IPS-18c (cell line): ENCODE measurements around the gene GABRP.

Source experiments
- H3K4me3 ChIP-seq: 2 replicates; pipeline ENCODE4 v1.7.0; 2013; ENCODE audit warnings: low read depth, mild to moderate bottlenecking, low read length, moderate library complexity; ENCODE audit not compliant: insufficient read depth
- H3K9me3 ChIP-seq: one replicate; pipeline ENCODE4 v1.6.1; 2013; ENCODE audit warnings: mild to moderate bottlenecking, low read length, moderate library complexity; ENCODE audit not compliant: control insufficient read depth, insufficient read depth

The GABRP gene, protein sequence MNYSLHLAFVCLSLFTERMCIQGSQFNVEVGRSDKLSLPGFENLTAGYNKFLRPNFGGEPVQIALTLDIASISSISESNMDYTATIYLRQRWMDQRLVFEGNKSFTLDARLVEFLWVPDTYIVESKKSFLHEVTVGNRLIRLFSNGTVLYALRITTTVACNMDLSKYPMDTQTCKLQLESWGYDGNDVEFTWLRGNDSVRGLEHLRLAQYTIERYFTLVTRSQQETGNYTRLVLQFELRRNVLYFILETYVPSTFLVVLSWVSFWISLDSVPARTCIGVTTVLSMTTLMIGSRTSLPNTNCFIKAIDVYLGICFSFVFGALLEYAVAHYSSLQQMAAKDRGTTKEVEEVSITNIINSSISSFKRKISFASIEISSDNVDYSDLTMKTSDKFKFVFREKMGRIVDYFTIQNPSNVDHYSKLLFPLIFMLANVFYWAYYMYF

DNA sequence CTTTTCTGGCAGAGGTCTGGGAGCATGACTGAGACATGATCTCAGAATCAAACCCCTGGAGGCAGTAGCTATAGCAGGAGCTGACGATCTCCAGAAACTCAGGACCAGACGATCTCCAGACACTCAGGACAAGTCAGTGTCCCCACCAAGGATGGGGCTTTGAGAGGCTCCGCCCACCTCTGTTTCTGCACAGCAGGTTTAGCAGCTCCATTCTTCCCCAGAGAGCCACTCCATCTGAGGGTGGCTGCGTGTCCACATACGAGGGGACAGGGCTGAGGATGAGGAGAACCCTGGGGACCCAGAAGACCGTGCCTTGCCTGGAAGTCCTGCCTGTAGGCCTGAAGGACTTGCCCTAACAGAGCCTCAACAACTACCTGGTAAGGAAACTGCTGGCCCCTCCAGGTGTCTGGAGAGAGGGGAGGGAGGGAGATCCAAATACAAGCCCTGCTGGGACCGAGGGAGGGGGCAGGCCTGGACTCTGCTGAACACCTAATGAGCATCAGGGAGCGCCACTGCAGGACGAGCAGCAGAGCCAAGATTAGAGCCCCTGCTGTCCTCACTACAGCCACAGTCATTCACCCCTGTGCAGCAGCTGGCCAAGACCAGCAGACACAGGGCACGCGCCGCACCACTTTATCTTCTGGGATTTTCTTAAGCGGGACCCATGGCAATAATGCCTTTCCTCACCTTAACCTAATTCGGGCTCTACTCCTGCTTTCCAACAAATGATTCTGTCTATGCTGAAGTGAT, at the start of gene GABRP:
Gene GABRP (plus strand): TSS at position 228 of the 750 bp plus-strand sequence. CDS start 4,891 bp downstream, outside the sequence.
- H3K9me3 ChIP-seq, result no peaks in the 10 kb centered on the region
- no peak within 1 kb of the TSS for H3K4me3 ChIP-seq

DNA sequence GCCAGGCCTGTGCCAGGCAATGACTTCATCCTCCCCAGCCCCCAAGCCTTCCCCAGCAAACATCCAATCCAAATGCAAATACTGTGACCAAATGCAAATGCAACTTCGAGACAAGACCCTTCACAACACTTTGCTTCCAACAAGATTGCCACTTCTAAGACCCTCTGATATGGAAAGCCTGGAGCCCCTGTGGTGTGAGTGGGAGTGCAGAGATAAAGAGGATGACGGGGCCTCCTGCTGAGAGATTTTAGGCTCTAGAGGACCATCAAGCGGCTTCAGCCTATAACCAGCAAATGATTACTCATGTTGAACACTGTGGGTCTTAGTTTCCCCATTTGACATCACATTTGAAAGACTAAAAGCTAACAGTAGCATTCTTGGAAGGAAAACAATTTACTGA, 46.6 kb upstream of the GABRP start:
- no peaks in the 10 kb centered on the region for H3K9me3 ChIP-seq

DNA sequence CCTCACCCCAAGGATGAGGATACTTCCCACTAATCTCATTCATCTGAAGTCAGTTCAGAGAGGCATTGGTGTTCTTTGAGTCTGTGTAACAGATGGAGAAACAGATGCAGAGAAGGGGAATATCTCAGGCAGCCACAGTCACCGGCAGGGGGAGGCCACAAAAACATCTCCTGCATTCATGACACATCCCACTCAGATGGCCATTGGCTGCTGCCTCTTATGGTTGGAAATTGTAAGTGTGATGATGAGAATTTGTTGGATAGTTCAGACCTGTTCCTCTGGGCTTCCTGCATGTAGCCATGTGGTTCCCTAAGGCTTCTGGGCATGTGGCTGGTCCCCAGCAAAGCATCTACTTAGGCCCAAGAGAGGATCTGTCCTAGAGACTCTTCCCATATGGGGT, 45.9 kb upstream of the GABRP start:
- H3K9me3 ChIP-seq, result no peaks in the 10 kb centered on the region
- H3K4me3 ChIP-seq, result no peak overlapping the region

More for the DNA sequence above, 46.6 kb upstream of the GABRP start:
- H3K4me3 ChIP-seq, result no peak overlapping the region

DNA sequence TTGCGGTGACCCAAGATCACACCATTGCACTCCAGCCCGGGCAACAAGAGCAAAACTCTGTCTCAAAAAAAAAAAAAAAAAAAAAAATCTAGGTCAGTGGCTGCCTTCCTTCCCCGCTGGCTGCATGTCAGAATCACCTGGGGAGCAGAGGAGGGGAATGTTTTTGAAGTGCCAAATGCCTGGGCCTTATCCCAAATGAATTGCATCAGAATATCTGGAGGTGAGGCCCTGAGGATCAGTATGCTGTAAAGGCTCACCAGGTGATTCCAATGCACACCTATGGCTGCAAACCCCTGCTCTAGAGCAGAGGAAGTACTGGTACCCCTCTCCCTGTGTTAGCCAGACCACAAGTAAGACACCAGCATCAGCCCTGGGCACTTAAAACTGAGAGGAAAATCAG, 44.7 kb upstream of the GABRP start:
- Histone ChIP-seq H3K4me3 (no peak overlapping the region), H3K9me3 (no peaks in the 10 kb centered on the region)

DNA sequence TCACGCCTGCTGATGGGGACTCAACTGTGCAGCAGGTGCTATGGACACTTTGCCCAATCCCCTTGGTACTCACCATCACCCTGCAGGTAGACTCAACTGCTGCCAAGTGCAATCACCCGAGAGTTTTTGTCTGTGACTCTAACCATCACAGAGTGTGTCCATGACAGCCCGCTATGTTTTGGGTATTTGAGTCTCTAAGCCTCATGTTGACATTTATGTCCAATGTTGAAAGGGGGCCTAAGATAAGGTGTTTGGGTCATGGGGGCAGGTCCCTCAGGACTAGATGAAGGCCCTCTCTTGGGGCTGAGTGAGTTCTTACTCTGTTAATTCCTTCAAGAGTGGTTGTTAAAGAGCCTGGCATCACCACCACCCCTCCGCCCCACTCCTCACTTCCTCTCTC, 44.1 kb upstream of the GABRP start:
- Histone ChIP-seq H3K4me3 (no peak overlapping the region), H3K9me3 (no peaks in the 10 kb centered on the region)

DNA sequence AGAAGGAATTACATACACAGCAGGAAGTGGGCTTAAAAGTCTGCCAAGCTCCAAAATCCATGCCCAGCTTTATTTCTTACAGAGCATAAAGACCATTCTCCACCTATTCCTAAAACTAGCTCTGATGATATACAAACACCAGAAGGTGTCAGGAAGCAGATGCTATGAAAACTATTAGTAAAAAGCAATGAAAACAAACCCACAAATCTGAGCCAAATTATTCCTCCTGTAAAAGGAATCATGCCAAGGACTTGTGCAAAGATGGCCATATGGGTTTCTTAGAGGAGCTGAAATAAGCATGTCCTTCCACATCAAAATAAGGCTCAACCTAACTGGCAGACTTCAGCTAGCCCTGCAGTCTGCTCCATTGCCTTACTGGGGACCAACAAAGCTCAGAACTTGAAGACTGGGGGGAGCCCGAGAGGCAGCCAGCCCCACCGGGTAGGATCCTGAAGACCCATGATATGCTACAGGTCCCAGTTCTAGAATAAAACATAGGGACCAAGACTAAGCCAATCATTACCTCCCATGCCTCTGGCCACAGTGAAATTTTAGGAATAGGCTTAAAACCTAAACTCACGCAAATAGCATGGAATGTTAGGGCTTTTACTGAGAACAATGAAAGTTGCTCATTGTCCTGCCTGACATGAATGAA, 42.8 kb upstream of the GABRP start:
- no peak overlapping the region for H3K4me3 ChIP-seq
- no peaks in the 10 kb centered on the region for H3K9me3 ChIP-seq

DNA sequence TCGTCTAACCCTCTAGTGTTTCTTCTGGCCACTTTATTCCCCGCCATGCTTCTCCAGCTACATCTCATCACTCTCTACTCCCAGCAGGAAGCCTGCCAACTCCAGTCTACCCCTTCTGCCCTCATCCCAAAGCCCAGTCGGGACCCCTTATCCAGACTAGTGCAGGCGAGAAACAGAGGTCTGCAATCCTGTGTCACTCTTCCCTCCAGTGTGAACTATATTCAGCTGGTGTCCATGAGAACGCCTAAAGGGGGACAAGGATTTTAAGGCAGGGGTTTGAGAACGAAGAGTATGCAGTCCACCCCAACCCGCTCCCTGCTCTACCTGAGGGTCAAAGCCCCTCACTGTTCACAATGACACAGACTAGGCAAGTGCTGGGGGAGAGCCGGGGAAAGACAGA, 41.7 kb upstream of the GABRP start:
- Histone ChIP-seq H3K9me3 (no peaks in the 10 kb centered on the region), H3K4me3 (no peak overlapping the region)

DNA sequence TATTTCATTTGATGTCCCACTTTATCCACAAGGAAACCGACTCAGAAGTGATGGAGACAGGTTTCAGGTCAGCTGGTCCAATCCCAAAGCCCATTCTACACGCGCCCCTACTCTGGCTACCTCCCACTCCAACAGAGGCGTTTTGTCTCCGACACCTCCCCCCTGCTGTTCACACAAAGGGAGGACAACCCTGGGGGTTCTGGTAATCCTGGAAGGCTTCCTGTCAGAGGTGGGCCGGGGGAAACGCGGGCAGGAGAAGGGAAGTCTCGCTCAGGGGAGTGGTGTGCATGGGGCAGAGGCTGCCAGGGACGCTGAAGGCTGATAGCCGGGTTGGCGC, 39.7 kb upstream of the GABRP start:
- H3K4me3 ChIP-seq, result peak overlapping the region; percentile 40; the same call in 1 of the 2 replicates
- H3K9me3 ChIP-seq, result no peaks in the 10 kb centered on the region

DNA sequence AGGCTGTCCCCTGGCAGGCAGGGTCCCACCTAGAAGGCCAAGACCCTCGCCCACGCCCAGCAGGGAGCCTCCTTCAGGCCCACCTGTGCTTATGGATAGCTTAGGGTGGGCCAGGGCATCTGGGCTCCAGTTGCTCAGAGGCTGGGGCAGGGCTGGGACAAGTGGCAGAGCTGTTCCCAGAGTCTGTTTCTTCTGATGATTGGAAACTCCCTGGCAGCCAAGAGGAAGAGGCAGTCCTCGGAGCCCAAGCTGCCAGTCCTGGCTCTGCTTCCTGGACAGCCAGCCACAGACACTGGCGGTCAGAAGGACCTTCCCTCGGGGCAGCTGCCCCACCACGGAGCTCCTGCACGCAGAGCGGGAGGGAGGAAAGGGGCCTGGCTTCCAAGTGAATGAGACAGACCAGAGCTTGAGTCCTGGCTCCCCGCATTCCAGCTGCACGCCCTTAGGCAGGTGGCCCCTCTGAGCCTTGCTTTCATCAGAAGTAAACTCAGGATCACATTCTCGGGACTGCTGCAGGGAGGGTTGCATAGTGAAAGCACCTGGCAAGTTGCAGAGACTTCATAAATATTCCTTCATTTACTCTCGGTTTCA, 37.9 kb upstream of the GABRP start:
- no peak overlapping the region for H3K4me3 ChIP-seq
- no peaks in the 10 kb centered on the region for H3K9me3 ChIP-seq

DNA sequence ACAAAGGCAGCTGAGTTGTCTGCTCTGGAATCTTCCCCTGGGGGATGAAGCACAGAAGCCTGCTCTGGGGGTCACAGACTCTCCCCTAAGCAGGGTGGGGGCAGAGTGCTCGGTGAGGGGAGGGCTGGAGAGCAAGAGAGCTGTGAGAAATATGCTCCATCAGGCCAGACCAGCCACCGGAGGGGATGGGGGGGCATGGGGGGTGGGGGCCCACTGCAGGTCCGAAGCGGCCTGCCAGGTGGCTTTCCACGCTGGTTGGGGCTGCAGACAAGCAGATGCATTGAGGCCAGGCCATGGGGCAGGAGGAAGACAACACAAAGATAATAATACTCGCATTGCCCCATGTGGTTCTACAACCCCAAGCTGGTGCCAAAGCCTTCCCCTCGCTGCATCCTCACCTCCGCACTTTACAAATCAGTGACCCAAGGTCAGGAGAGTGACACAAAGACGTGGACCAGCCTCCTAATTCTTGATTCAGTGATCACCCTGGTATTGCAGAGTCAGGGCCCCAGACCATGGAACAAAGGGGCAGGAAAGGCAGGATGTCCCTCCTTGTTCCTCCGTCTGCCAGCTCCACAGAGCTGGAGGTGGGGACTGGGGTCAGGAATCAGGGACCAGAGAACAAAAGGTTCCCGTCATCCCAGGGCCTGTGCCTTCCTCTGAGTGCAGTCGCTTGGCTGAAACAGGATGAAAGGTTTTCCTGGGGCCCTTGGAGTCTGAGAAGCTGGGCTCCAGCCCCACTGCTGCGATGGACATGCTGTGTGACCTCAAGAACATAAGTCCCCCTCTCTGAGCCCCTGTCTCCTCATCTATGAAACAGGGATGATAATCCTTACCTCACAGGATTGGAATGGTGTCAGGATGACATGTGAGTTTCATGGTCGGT, 37.2 kb upstream of the GABRP start:
- H3K4me3 ChIP-seq, result no peak overlapping the region
- no peaks in the 10 kb centered on the region for H3K9me3 ChIP-seq

DNA sequence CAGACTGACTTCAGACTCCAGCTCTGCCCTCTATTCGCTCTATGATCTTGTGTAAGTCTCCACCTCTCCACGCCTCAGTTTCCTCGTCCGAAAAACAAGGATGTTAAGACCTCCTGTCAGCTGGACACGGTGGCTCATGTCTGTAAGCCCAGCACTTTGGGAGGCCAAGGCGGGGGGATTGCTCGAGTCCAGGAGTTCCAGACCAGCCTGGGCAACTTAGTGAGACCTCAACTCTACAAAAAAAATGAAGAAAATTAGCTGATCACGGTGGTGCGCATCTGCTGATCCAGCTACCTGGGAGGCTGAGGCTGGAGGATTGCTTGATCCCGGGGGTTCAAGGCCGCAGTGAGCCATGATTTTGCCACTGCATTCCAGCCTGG, 36.6 kb upstream of the GABRP start:
- no peaks in the 10 kb centered on the region for H3K9me3 ChIP-seq
- H3K4me3 ChIP-seq, result no peak overlapping the region

DNA sequence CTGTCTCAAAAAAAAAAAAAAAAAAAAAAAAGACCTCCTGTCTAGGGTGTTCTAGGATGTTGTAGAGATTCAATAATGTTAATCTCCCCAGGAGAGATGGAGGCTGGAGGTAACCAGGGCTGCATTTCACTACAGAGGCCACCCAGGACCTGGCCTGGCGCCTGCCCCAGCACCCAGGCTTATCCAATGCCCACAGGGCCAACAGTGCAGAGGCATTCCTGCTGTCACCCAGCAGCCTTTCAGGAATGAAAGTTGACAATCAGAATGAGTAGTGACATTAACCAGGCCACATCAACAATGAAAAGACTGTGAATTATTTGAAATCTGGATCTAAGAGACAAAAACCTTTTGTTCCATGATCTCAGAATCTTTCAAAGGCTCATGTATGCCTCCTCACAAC, 36.2 kb upstream of the GABRP start:
- Histone ChIP-seq H3K9me3 (no peaks in the 10 kb centered on the region), H3K4me3 (no peak overlapping the region)

DNA sequence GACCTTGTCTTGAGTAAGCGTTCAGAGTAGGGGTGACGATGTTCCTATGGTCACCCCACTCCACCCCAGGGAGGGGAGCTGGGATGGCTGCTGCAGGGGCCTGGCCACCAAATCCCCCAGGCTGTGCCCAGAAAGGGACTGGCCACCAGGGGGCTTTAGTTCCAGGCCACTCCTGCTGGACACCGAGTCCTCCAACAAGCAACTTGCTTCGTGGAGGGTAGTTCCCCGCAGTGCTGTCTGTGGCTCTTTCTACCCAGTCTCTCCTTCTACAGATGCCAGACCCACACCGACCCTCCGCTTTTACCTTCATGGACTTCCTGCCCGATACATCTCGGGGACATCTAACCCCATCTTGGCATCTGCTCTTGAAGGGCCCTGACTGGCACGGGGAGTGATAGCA, 35.7 kb upstream of the GABRP start:
- Histone ChIP-seq H3K4me3 (no peak overlapping the region), H3K9me3 (no peaks in the 10 kb centered on the region)

DNA sequence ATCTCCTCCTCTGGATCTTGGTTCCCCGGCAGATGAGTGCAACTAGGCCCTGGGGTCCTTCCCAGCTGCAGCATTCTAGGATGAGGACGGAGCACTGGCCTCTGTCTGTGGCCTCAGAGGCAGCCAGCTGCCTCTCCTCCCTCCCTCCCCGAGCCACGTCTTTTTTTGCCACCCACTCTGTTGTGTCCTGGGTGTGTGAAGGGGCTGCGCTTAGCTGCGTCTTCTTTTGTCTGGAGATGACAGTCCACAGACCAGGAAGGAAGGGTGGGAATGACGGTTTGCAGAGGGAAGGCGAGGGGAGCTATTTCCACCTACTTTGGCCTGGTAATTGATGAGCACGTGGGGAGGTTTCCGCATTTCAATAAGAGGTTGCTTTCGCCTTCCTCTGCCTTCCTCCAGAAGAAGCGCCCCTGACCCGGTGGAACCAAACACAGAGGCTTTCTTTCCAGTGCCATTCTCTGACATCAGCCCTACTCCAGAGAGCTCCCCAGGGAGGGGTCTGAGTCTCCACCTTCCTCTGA, 34.5 kb upstream of the GABRP start:
- Histone ChIP-seq H3K4me3 (no peak overlapping the region), H3K9me3 (no peaks in the 10 kb centered on the region)

DNA sequence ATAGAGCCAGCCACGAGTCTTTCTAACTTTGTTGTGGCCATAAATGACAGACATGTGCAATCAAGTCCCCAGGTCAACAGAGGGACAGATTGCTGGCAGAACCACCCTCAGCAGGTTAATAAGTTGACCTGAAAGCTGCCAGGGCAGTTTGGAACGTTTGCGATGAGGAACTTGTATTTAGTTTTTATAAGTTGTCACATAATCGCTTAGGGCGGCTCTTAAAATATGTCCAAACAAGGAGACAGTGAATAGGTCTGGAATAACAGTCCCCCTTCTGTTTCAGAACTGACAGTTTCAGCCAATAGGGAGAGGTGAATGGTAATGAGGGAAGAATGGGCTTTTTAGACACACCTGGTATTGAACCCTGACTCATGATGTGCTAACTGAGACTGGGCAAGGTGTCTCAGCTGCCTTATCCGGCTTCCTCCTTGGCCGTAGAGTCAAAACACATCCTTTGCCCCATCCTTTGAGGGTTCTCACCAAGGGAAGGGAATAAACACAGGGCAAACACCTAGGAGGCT, 33.6 kb upstream of the GABRP start:
- Histone ChIP-seq H3K9me3 (no peaks in the 10 kb centered on the region), H3K4me3 (no peak overlapping the region)

DNA sequence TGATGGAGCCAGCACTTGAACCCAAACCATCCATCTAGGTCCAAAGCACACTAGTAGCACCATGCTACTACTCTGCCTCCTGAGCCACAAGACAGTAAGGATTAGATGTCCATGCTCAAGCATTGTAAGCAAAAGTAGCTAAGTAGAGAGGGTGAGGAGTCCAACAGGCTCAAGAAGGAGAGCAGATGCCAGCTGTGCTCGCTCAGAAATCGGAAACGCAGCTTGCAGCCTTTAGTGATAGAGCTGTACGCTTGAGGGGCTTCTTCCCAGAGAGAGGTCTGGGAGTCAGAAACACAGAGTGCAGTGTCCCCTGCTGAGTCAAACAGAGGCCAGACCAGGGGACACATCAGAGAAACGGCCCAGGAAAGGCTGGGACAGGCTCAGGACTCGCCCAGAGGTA, 32.7 kb upstream of the GABRP start:
- Histone ChIP-seq H3K4me3 (no peak overlapping the region), H3K9me3 (no peaks in the 10 kb centered on the region)
